ENCODE data around the gene LHPP.

DNA sequence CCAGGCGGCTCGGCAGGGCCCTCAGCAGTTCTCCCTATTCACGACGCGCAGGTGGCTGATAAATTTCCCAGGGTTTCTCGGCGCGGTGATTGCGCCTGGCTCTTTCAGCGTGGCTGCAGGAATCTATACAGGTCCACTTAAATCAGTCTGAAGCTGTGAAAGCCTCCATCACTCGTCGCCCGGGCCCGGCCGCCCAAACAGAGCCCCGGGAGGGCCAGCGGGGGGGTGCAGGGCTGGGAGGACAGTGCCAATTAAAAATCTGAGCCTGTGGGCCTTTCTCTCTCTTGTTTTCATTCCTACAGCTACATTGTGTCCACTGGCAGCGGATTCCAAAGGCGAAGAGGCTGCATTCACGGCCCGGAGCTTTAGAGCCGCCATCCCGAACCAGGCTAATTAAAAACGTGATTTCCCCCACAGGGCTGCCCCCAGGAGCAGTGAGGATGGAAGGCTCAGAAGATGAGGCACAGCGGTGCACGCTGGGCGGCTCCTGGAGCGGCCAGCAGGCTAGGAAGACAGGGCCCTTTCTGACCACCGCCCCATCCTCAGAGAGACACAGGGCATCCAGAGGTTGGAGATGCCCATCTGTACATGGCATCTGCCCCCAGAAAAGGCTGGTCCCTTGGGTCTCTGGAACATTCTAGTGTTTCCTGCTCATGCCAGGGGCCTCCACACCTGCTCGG lies 181.8 kb downstream of the LHPP start:
- TF ChIP-seq POLR2A (IDR thresholded peaks at IDR 0.05; ENCODE audit: low read depth, low read length) (no peak), POLR2AphosphoS5 (IDR thresholded peaks at IDR 0.05; ENCODE audit: low read depth, low read length) (no peak)
